Femur (tissue), 1 donor: Measurements from ENCODE around the gene WNT5A.
A peak's percentile ranks its signal among the peaks of the same experiment; 100 is the strongest.
"Not testable (repeated sequence)": the region's sequence is repeated elsewhere in the genome, so short reads cannot be mapped to it uniquely, and the experiment has no call there.

Source experiments
- DNase-seq: peaks from one replicate; pipeline ENCODE4 v3.0.0-alpha.2; 2017

The WNT5A gene

GRCh38 chr3:55505102-55505501 lies 18.0 kb upstream of the WNT5A start:
- not testable (repeated sequence) for DNase-seq

- DNase-seq = no peak
These were observed 14.8 kb upstream of the WNT5A start for GRCh38 chr3:55501905-55502304.

GRCh38 chr3:55500555-55501330 lies 13.6 kb upstream of the WNT5A start:
- DNase-seq = no peak

GRCh38 chr3:55498520-55498919 lies 11.4 kb upstream of the WNT5A start:
- no peak for DNase-seq

- no peak for DNase-seq
These were observed 10.1 kb upstream of the WNT5A start for GRCh38 chr3:55497250-55497649.

- no peak for DNase-seq
These were observed 7.9 kb upstream of the WNT5A start for GRCh38 chr3:55494976-55495375.

- no peak for DNase-seq
These were observed 5.9 kb upstream of the WNT5A start for GRCh38 chr3:55492976-55493375.

GRCh38 chr3:55491296-55491816 lies 4.2 kb upstream of the WNT5A start:
- no peak for DNase-seq

GRCh38 chr3:55490276-55490913 lies 3.3 kb upstream of the WNT5A start:
- no peak for DNase-seq

GRCh38 chr3:55489798-55490132 lies 2.7 kb upstream of the WNT5A start:
- DNase-seq = peak; percentile 48

GRCh38 chr3:55488398-55489055 lies 1.4 kb upstream of the WNT5A start:
- DNase-seq = peak; percentile 88

GRCh38 chr3:55487381-55488241 lies 505 bp upstream of the WNT5A start:
- peak; percentile 69 for DNase-seq

GRCh38 chr3:55486101-55486856 lies 827 bp downstream of the WNT5A start:
- DNase-seq = peak; percentile 78

- peak; percentile 92 for DNase-seq
These were observed 2.0 kb downstream of the WNT5A start for GRCh38 chr3:55484801-55485791.

- DNase-seq = peak; percentile 25
These were observed 2.9 kb downstream of the WNT5A start for GRCh38 chr3:55484191-55484689.

- no peak for DNase-seq
These were observed 3.7 kb downstream of the WNT5A start for GRCh38 chr3:55483196-55484095.

- DNase-seq = peak; percentile 58
These were observed 4.5 kb downstream of the WNT5A start for GRCh38 chr3:55482496-55483195.

GRCh38 chr3:55481744-55482495 lies 5.2 kb downstream of the WNT5A start:
- DNase-seq = peak; percentile 50
